Mammary epithelial cell (primary cell): ENCODE measurements around the gene PDE3A.

Source experiments
- EZH2 ChIP-seq: IDR thresholded peaks from 2 replicates; pipeline ENCODE4 v1.6.1; 2012; ENCODE audit warnings: low read length, inconsistent platforms, borderline replicate concordance
- TF ChIP-seq, protein P1 (sequence below), 2 donors: IDR thresholded peaks in 1 of 2; conservative IDR thresholded peaks in 1 of 2; 2 replicates each; pipeline ENCODE4 v1.5.1; 2011 to 2012; ENCODE audit warnings: inconsistent platforms in 2 of 2, low read length in 2 of 2, mild to moderate bottlenecking in 2 of 2, control low read depth in 1 of 2, low read depth in 1 of 2; ENCODE audit not compliant: insufficient read depth in 1 of 2; ENCODE audit errors: extremely low read depth in 1 of 2

DNA sequence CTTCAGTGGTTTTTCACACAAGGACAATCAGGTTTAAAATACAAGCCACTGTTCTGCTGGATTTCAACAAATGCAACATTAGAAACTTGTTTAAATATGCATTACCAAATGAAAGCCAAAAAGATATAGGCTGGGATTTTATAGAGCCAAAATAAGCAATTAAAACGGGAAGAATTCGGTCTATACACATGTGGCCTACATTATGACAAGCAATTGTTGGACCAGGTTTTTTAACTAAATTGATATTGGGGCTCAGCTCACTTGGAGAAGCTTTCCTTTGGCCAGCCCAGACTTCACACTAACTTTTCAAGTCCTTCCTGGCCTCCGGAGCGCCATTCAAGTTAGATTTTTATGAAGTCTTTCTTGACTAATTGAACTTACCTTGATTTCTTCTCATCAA is 16.9 kb upstream of the PDE3A start:
- TF ChIP-seq, protein P1, sequence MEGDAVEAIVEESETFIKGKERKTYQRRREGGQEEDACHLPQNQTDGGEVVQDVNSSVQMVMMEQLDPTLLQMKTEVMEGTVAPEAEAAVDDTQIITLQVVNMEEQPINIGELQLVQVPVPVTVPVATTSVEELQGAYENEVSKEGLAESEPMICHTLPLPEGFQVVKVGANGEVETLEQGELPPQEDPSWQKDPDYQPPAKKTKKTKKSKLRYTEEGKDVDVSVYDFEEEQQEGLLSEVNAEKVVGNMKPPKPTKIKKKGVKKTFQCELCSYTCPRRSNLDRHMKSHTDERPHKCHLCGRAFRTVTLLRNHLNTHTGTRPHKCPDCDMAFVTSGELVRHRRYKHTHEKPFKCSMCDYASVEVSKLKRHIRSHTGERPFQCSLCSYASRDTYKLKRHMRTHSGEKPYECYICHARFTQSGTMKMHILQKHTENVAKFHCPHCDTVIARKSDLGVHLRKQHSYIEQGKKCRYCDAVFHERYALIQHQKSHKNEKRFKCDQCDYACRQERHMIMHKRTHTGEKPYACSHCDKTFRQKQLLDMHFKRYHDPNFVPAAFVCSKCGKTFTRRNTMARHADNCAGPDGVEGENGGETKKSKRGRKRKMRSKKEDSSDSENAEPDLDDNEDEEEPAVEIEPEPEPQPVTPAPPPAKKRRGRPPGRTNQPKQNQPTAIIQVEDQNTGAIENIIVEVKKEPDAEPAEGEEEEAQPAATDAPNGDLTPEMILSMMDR (conservative IDR thresholded peaks at IDR 0.05 in 1 of 2, IDR thresholded peaks at IDR 0.05 in 1 of 2; ENCODE audit: extremely low read depth in 1 of 2, insufficient read depth in 1 of 2, low read depth in 1 of 2, low read length in 2 of 2): no peak
- TF ChIP-seq EZH2: no peak
